NOMO-1 treated with DMSO at 0.1 percent for 48 hours (cell line): ENCODE results near the gene KIF11.
"Not testable (repeated sequence)": the region's sequence is repeated elsewhere in the genome, so short reads cannot be mapped to it uniquely, and the experiment has no call there.

Source experiments
- DNase-seq: peaks from one replicate; lab custom pipeline; 2025; ENCODE audit not compliant: unreplicated experiment; lab: John Stamatoyannopoulos, UW

Gene KIF11

DNA sequence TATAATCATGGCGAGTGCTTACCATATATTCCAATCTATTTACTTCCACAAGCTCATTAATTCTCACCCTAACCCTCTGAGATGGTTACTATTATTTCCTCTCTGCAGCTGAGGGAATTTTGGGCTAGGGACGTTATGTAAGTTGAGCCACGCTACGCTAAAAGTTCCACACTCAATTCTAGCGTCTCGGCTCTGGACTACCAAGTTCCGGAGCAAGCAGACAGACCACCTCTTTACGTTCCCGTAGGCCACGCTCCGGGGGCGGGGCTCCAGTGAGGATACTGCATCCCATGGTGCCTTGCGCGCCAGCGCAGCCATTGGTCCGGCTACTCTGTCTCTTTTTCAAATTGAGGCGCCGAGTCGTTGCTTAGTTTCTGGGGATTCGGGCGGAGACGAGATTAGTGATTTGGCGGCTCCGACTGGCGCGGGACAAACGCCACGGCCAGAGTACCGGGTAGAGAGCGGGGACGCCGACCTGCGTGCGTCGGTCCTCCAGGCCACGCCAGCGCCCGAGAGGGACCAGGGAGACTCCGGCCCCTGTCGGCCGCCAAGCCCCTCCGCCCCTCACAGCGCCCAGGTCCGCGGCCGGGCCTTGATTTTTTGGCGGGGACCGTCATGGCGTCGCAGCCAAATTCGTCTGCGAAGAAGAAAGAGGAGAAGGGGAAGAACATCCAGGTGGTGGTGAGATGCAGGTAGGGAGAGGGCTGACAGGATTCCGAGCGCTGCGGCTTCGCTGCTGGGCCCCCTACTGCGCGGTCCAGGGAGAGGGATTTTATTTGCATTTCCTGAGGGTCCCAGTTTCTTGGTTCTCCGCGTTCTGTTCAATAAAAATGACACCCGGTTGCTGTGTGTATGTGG, at the start of gene KIF11:
Gene KIF11 (plus strand): TSS at position 370 of the 858 bp plus-strand sequence. CDS start 246 bp downstream, at position 616.
- peak; percentile 96 for DNase-seq

DNA sequence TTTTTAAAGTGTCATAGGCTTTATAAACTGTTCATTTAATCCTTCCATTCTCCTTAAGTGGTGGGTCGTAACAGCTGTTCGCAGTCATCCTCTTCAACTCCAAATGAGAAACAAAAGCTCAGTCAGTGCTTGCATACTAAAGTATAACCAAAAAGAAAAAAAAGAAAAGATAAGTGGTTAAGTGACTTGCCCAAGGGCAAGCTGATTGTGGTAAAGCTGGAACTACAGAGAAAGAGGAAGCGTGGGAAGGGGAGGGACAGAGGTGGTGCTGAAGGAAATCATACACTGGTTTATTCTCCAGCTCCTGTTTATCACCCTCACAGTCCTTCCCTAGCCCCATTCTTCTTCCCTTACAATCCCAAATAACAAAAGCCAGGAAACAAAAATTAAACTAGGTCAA, 48.6 kb upstream of the KIF11 start:
- DNase-seq, result peak; percentile 93

DNA sequence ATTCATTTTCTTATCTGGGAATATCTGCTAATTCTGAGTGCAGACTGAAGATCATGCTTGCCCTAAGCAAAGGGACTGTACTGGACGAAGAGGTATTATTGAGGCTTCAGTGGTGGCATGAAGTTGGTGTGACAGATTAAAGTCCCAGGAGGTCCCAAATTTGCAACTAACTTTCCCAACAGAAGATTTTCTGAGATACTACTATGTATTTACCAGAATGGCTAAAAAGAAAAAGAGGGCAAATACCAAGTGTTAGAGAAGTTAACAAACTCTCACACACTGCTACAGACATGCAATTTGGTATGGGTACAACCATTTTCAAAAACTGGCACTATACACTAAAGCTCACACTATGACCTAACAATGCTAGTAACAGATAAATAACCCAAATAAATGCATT, 47.4 kb upstream of the KIF11 start:
- DNase-seq, result no peak

DNA sequence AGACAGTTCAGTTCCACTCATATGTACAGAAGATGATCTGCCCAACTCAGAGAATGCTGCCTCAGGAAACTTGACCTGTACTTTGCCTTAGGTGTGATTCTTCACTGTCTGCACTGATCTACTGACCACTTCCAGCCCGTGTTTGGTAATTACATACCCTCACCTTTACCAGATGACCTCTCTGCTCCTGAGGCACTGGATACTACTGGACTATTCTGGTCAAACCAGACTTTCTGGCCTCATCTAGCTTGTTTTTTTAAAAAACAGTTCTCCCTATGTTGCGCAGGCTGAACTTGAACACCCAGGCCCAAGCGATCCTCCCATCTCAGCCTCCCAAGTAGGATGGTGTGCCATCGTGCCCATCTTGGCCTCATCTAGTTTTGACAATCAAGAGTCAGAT, 45.3 kb upstream of the KIF11 start:
- DNase-seq, result no peak

DNA sequence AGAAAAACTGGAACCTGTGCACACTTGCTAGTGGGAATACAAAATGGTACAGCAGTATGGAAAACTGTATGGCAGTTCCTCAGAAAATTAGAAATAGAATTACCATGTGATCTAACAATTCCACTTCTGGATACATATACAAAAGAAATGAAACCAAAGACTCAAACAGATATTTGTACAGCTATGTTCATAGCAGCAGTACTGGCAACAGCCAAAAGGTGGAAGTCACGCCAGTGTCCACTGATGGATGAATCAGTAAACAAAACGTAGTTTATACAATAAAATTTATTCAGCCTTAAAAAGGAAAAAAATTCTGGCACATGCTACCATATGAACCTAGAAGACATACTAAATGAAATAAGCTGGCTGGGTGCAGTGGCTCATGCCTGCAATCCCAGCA, 42.0 kb upstream of the KIF11 start:
- DNase-seq, result no peak

DNA sequence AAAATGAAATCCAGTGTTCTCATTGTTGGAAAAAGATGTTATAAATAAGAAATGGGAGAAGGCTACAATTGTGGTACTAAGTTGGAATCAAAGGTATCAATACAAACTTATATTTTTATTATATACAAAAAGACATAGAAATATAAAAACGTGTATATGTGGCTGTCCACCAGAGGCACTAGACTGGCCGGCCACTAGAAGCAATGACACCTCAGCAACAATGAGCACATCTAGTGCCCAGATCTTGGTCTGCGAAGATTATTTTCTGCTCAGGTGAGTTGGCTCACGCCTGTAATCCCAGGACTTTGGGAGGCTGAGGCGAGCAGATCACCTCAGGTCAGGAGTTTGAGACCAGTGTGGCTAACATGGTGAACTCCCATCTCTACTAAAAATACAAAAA, 40.6 kb upstream of the KIF11 start:
- no peak for DNase-seq

- DNase-seq, result no peak
These were observed 39.0 kb upstream of the KIF11 start for GRCh38 chr10:92553959-92554358.

DNA sequence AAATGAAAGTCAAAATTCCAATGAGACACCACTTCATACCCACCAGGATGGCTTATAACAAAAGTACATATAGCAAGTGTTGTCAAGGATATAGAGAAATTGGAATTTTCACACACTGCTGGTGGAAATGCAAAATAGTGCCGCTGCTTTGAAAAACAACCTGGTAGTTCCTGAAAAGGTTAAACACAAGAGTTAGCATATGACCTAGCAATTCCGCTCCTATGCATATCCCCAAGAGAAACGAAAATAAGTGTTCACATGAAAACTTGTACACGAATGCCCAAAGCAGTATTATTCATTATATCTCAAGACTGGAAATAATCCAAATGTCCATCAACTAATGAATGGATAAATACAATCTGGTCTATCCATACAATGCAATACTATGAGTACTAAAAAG, 33.9 kb upstream of the KIF11 start:
- no peak for DNase-seq

GRCh38 chr10:92562424-92562823, 30.5 kb upstream of the KIF11 start:
- no peak for DNase-seq

GRCh38 chr10:92567952-92568600, 24.9 kb upstream of the KIF11 start:
- no peak for DNase-seq

- DNase-seq, result no peak
These were observed 23.9 kb upstream of the KIF11 start for GRCh38 chr10:92569071-92569470.

DNA sequence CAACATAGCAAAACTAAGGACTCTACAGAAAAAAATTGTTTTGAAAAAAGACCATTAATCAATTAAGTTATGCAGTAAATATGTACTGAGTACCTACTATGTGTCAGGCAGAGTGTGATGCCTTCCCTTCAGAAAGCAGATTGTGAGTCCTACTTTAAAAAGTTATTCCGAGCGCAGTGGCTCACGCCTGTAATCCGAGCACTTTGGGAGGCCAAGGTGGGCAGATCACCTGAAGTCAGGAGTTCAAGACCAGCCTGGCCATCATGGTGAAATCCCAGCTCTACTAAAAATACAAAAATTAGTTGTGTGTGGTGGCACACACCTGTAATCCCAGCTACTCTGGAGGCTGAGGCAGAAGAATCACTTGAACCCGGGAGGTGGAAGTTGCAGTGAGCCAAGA, 23.3 kb upstream of the KIF11 start:
- not testable (repeated sequence) for DNase-seq

DNA sequence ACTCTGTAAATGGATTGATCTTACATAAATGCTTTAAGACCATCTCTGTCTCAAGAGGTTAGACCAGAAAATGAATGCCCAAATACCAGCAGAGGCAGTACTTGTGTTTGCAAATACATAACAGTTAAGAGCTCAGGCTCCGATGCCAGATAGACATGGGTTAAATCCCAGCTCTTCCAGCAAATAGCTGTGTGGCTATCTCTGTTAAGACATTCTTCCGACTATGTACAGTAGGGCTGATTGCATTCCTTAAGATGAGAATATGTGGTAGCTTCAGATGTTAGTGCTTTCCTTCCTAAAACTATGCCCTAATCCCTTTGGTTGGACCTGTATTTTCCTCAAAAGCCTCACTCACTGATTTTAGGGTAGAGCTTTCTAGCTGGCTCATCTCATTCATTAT, 21.3 kb upstream of the KIF11 start:
- no peak for DNase-seq

DNA sequence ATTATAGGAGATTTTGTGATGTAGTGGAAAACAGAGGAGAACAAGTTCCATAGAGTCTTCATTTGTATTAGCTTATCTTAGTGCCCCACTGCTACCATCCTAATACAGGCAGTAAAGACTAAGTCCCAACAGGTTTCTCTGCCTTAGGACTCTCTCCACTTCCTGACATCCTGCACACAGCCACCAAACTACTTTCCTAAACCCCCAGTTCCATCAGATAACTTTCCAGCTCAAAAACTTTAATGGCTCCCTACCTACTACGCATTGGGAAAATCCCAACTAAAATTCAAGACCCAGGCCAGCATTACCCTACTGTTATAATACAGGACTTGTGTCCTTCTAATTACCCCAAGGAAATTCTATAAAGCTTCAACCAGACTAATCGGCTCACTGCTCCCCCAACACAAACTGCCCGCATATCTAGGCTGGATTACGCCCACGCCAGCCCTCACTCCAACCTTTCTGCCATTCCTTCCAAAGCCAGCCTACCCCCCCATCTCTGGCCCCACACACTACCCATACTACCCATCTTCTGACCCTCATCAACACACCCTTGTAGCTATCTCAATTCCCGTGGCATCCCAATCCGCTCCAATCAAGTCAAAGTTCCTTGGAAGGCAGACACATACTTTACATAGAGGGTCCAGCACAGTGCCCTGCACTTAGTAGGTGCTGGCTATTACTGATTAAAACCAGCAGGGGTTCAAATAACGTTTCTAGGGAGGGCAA, 20.4 kb upstream of the KIF11 start:
- DNase-seq, result no peak

GRCh38 chr10:92573091-92573797, 19.7 kb upstream of the KIF11 start:
- peak; percentile 28 for DNase-seq

GRCh38 chr10:92573798-92574547, 19.0 kb upstream of the KIF11 start, which contains the start of gene IDE:
Gene IDE (minus strand): TSS chr10:92574093. CDS start chr10:92574019, 74 bp downstream.
- peak; percentile 71 for DNase-seq

DNA sequence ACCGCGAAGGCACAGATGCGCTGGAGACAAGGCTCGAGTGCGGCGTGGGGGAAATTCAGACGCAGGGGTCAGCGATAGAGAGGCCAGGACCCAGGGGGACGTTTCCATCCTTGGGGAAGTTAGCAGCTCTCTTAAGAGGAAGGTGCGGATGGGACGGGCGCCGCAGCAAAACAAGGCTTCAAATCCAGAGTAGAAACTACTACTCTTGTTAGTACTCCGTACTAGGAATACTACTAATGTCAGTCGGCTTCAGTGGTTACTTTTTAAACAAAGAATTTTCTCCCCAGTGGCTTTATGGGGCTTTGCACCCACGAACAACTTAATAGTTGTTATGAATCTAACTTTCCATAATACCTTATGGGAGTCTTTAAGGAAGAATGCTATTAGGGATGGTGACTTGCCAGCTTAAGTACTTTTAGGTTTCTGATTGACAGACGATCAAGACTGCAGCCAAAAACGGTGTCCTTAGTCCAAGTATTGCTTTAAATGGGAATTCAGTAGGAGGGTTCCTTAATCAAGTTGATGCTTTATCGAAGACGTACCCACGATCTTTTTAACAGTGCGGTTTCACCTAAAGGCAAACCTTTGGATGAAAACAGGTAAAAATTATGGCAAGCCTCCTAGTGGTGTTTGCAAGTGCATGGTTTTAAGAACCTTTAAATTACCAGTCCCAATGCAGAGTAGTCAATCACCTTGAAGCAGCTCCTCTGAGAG, 18.2 kb upstream of the KIF11 start:
- peak; percentile 65 for DNase-seq

DNA sequence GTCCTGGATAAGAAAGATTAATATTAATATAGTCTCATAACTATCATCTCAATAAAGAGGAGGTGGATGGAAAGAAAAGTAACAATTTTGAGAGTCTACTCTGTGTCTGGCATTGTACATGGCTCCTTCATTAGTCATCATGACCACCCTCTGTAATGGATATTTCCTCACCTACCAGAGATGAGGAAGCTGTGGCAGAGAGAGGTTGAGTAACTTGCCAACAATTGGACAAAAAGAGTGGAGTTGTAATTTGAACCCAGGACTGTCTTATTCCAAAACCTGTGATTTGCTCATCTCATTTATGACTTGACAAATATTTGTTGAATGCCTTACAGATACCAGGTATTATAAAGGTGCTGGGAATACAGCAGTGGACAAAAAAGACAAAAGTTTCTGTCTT, 17.0 kb upstream of the KIF11 start:
- peak; percentile 82 for DNase-seq

DNA sequence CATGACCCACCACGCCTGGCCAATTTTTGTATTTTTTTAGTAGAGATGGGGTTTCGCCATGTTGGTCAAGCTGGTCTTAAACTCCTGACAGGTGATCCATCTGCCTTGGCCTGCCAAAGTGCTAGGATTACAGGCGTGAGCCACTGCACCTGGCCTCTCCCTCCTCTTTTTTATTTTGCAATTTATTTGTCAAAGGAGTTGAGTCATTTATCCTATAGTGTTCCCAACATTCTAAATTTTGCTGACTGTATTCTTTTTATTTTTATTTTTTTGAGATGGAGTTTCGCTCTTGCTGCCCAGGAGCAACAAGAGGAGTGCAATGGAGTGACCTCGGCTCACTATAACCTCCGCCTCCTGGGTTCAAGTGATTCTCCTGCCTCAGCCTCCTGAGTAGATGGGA, 10.6 kb upstream of the KIF11 start:
- DNase-seq, result not testable (repeated sequence)
